Transverse colon (tissue), 4 donors: Measurements from ENCODE around the gene FAM200B. TPM values are rescaled to one million over a fixed set of nuclear protein-coding genes. Genes with fewer than 3 reads are reported as not detected.

Source experiments
- DNase-seq: peaks from one replicate; pipeline ENCODE4 v3.0.0-alpha.2; 2019
- H3K27ac ChIP-seq, 4 donors: fragments of 200-600 bp; sonication (generic); 2 replicates each; pipeline ENCODE4 v1.5.1; 2016 to 2018; ENCODE audit warnings: inconsistent platforms in 4 of 4
- H3K27me3 ChIP-seq: fragments of 200-600 bp; sonication (generic); 2 replicates; pipeline ENCODE4 v1.5.1; 2017; ENCODE audit warnings: inconsistent platforms
- H3K36me3 ChIP-seq, 4 donors: fragments of 200-600 bp; sonication (generic); 2 replicates each; pipeline ENCODE4 v1.5.1; 2017 to 2019; ENCODE audit warnings: inconsistent platforms in 4 of 4
- H3K4me1 ChIP-seq, 4 donors: fragments of 200-600 bp; sonication (generic); 2 replicates each; pipeline ENCODE4 v1.5.1; 2017 to 2020; ENCODE audit warnings: inconsistent platforms in 4 of 4
- H3K4me3 ChIP-seq, 4 donors: fragments of 200-600 bp; sonication (generic); 1 replicate in 1 of 4; 2 replicates in 3 of 4; pipeline versions ENCODE4 v1.5.1 to v1.6.1; 2017 to 2019; ENCODE audit warnings: inconsistent platforms in 4 of 4
- H3K9me3 ChIP-seq, 2 donors: fragments of 200-600 bp; sonication (generic); 2 replicates each; pipeline ENCODE4 v1.5.1; 2017 to 2019; ENCODE audit warnings: inconsistent platforms in 2 of 2
- EP300 ChIP-seq: sonication (generic); formaldehyde crosslinking; IDR thresholded peaks from one replicate; pipeline ENCODE4 v1.6.1; 2017; ENCODE audit warnings: antibody characterized with exemption, low read depth
- POLR2A ChIP-seq: fragments of 450-650 bp; IDR thresholded peaks from one replicate; pipeline ENCODE4 v1.6.1; 2016; ENCODE audit warnings: antibody characterized with exemption, mild to moderate bottlenecking, moderate library complexity
- POLR2AphosphoS5 ChIP-seq, 3 donors: sonication (generic); formaldehyde crosslinking; IDR thresholded peaks; one replicate each; pipeline ENCODE4 v1.6.1; 2016; ENCODE audit warnings: antibody characterized with exemption in 3 of 3
- WGBS, 2 donors: methylation state at CpG; one replicate each; pipeline ENCODE4 v1.1.5; 2018; ENCODE audit warnings: low coverage in 1 of 2; 5-methylcytosine and 5-hydroxymethylcytosine counted together
- in situ Hi-C, 4 donors: fragments of 200-750 bp; cut with MboI; loops; one replicate each; pipeline versions ENCODE4 v1.15.0 to v1.15.1; 2017; ENCODE audit warnings: low sequenced_read_pairs in 3 of 4, low pct_ligation_motif_present in 1 of 4, low pct_unique_long_range_greater_than_20kb in 1 of 4
- intact Hi-C: fragments of 100-400 bp; cut with DNase I; formaldehyde crosslinking; loops from one replicate; pipeline ENCODE4 v1.15.1; 2023; ENCODE audit warnings: low total_unique reads
- total RNA-seq, 4 donors: library from RNA; depleted of rRNA; stranded (reverse); fragments of >200 nt; gene quantifications; one replicate each; pipeline ENCODE4 v1.1.0, GENCODE V29; 2016
- TF ChIP-seq, protein P1 (sequence below), 5 experiments: fragments of 200-600 bp in 3 of 5; fragments of 450-650 bp in 2 of 5; sonication (generic) in 3 of 5; IDR thresholded peaks; 1 replicate in 2 of 5; 2 replicates in 3 of 5; pipeline ENCODE4 v1.5.1; 2016 to 2017; ENCODE audit warnings: antibody characterized with exemption in 5 of 5, inconsistent platforms in 3 of 5, mild to moderate bottlenecking in 2 of 5, moderate library complexity in 1 of 5

The FAM200B gene
- total RNA-seq, 4 donors from 2014 or later: 6.4 to 46.6 (median 28.0) TPM

- Histone ChIP-seq H3K27me3 (no peaks in the 10 kb centered on the region), H3K9me3 (no peaks in the 10 kb centered on the region), H3K27ac (no peak overlapping the region), H3K36me3 (no peaks in the 10 kb centered on the region), H3K4me1 (peaks cover 0 to 5% (median 2%) of the 10 kb centered on the region in 4 donors), H3K4me3 (no peak overlapping the region)
- 55% methylated on average over 3 of the region's 3 CpGs; no CpG with 5 or more reads in 1 of the 2 donors for WGBS, 2 donors
- TF ChIP-seq POLR2A: no peak
- no peak for TF ChIP-seq EP300
- no peak for TF ChIP-seq POLR2AphosphoS5 (IDR thresholded peaks at IDR 0.05)
- TF ChIP-seq, protein P1, sequence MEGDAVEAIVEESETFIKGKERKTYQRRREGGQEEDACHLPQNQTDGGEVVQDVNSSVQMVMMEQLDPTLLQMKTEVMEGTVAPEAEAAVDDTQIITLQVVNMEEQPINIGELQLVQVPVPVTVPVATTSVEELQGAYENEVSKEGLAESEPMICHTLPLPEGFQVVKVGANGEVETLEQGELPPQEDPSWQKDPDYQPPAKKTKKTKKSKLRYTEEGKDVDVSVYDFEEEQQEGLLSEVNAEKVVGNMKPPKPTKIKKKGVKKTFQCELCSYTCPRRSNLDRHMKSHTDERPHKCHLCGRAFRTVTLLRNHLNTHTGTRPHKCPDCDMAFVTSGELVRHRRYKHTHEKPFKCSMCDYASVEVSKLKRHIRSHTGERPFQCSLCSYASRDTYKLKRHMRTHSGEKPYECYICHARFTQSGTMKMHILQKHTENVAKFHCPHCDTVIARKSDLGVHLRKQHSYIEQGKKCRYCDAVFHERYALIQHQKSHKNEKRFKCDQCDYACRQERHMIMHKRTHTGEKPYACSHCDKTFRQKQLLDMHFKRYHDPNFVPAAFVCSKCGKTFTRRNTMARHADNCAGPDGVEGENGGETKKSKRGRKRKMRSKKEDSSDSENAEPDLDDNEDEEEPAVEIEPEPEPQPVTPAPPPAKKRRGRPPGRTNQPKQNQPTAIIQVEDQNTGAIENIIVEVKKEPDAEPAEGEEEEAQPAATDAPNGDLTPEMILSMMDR (IDR thresholded peaks at IDR 0.05): no peak
- in situ Hi-C loops (no loop called here), intact Hi-C loops (no loop called here)
- no peak for DNase-seq
These were observed 14.1 kb downstream of the FAM200B start for GRCh38 chr4:15695729-15696128.

DNA sequence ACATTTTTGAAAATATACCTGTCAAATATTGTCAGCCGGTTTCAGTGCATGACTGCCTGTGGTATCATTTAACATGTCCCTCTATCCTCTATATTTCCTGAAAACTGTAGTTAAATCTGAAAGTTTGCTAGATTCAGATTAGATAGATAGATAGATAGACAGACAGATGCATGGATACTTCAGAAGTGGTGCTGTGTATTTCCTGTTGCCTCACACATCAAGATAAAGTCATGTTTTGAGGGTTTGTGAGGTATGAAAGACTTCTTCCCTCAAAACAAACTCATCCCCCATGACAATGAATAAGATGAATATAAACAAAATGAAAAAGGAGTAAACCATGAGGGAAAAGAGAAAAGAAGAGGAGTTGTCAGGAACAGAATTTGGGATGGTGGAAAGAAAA, 15.2 kb downstream of the FAM200B start:
- H3K27me3 ChIP-seq: no peaks in the 10 kb centered on the region
- TF ChIP-seq POLR2AphosphoS5 (IDR thresholded peaks at IDR 0.05): no peak
- TF ChIP-seq POLR2A: no peak
- TF ChIP-seq, protein P1 (IDR thresholded peaks at IDR 0.05): no peak
- no peak for TF ChIP-seq EP300
- DNase-seq: no peak
- no peaks in the 10 kb centered on the region for H3K9me3 ChIP-seq
- intact Hi-C loops (no loop called here), in situ Hi-C loops (no loop called here)
- H3K4me3 ChIP-seq: no peak overlapping the region
- WGBS, 2 donors: 96 to 100% methylated on average over 1 of the region's 1 CpG
- no peaks in the 10 kb centered on the region for H3K36me3 ChIP-seq
- H3K4me1 ChIP-seq: peaks cover 0 to 4% (median 2%) of the 10 kb centered on the region in 4 donors
- H3K27ac ChIP-seq: no peak overlapping the region

DNA sequence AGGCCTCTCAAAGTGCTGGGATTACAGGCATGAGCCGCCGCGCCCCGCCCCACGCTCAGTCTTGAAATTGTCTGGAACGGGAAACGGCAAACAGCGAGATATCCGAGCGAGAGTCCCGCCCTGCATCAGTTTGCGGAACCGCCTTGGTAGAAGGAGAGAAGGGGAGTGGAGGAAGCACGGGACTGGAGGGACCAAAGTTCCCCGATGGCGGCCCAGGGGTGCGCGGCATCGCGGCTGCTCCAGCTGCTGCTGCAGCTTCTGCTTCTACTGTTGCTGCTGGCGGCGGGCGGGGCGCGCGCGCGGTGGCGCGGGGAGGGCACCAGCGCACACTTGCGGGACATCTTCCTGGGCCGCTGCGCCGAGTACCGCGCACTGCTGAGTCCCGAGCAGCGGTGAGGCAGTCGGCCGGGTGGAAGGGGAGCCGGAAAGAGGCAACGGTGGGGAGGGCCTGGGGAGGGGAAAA, 21.3 kb downstream of the FAM200B start, which contains the start of gene BST1:
Gene BST1 (plus strand): TSS at position 125 of the 463 bp plus-strand sequence. CDS start 80 bp downstream, at position 205.
- in situ Hi-C loops (no loop called here), intact Hi-C loops (no loop called here)
- TF ChIP-seq POLR2AphosphoS5 (IDR thresholded peaks at IDR 0.05) (peak; percentile 11 to 38 (median 24)), POLR2A (peak; percentile 50), EP300 (no peak)
- WGBS, 2 donors: 15 to 81% methylated on average over 3 to 38 of the region's 43 CpGs
- peak within 1 kb of the TSS; percentile 26 to 51 (median 34) for H3K4me3 ChIP-seq
- no peaks in the 10 kb centered on the region for H3K36me3 ChIP-seq
- H3K27me3 ChIP-seq: no peaks in the 10 kb centered on the region
- H3K4me1 ChIP-seq: peaks cover 0 to 12% (median 7%) of the 10 kb centered on the region in 4 donors
- peak within 1 kb of the TSS; percentile 39 to 65 (median 58) for H3K27ac ChIP-seq
- peak; percentile 81 for DNase-seq
- H3K9me3 ChIP-seq: no peaks in the 10 kb centered on the region

DNA sequence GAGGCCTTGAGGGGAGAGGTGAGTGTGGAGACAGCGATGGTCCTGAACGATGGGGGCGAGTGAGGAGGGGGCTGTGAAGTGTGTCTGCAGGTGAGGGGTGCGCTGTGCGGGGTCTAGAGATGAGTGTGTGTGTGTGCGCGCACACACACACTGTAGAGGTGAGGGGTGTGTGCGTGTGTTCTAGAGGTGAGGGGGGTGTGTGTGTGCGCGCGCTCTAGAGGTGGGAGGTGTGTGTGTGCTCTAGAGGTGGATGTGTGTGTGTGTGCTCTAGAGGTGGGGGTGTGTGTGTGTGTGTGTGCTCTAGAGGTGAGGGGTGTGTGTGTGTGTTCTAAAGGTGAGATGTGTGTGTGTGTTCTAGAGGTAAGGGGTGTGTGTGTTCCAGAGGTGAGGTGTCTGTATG, 21.8 kb downstream of the FAM200B start:
- DNase-seq: no peak
- intact Hi-C loops (no loop called here), in situ Hi-C loops (no loop called here)
- TF ChIP-seq POLR2A (no peak), POLR2AphosphoS5 (IDR thresholded peaks at IDR 0.05) (no peak), EP300 (no peak)
- TF ChIP-seq, protein P1 (IDR thresholded peaks at IDR 0.05): no peak
- no peaks in the 10 kb centered on the region for H3K9me3 ChIP-seq
- H3K27me3 ChIP-seq: no peaks in the 10 kb centered on the region
- H3K36me3 ChIP-seq: no peaks in the 10 kb centered on the region
- WGBS, 2 donors: 87% methylated on average over 5 to 11 of the region's 11 CpGs
- peak overlapping the region in 3 of 4 donors; percentile 26 to 51 (median 40) for H3K4me3 ChIP-seq
- peaks cover 0 to 12% (median 7%) of the 10 kb centered on the region in 4 donors for H3K4me1 ChIP-seq
- peak overlapping the region; percentile 39 to 65 (median 58) for H3K27ac ChIP-seq

DNA sequence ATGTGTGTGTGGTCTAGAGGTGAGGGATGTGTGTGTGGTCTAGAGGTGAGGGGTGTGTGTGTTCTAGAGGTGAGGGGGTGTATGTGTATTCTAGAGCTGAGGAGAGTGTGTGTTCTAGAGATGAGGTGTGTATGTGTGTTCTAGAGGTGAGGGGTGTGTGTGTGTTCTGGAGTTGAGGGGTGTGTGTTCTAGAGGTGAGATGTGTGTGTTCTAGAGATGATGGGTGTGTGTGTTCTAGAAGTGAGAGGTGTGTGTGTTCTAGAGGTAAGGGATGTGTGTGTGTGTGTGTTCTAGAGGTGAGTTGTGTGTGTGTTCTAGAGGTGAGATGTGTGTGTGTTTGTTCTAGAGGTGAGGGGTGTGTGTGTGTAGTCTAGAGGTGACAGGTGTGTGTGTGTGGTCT, 22.5 kb downstream of the FAM200B start:
- Histone ChIP-seq H3K27me3 (no peaks in the 10 kb centered on the region), H3K4me1 (peaks cover 0 to 12% (median 7%) of the 10 kb centered on the region in 4 donors), H3K27ac (no peak overlapping the region), H3K36me3 (no peaks in the 10 kb centered on the region), H3K4me3 (no peak overlapping the region), H3K9me3 (no peaks in the 10 kb centered on the region)
- TF ChIP-seq POLR2AphosphoS5 (IDR thresholded peaks at IDR 0.05) (no peak), EP300 (no peak), POLR2A (no peak)
- TF ChIP-seq, protein P1 (IDR thresholded peaks at IDR 0.05): no peak
- no peak for DNase-seq
- in situ Hi-C loops: no loop called here
- intact Hi-C loops: no loop called here
